Suprapubic skin (tissue), 4 donors: ENCODE results near the gene NEU4.

ENCODE experiments used
- CTCF ChIP-seq, 2 donors: fragments of 200-600 bp in 1 of 2; fragments of 450-650 bp in 1 of 2; sonication (generic) in 1 of 2; IDR thresholded peaks; one replicate each; pipeline ENCODE4 v1.5.1; 2016 to 2019; ENCODE audit warnings: antibody characterized with exemption in 2 of 2, mild to moderate bottlenecking in 1 of 2, moderate library complexity in 1 of 2
- POLR2A ChIP-seq, 2 donors: fragments of 450-650 bp; IDR thresholded peaks; one replicate each; pipeline ENCODE4 v1.6.1; 2017; ENCODE audit warnings: antibody characterized with exemption in 2 of 2, mild to moderate bottlenecking in 2 of 2, moderate library complexity in 2 of 2
- POLR2AphosphoS5 ChIP-seq, 3 donors: sonication (generic); formaldehyde crosslinking; IDR thresholded peaks; one replicate each; pipeline ENCODE4 v1.6.1; 2017; ENCODE audit warnings: antibody characterized with exemption in 3 of 3

- TF ChIP-seq POLR2A (IDR thresholded peaks at IDR 0.05) (no peak), CTCF (IDR thresholded peaks at IDR 0.05) (no peak), POLR2AphosphoS5 (IDR thresholded peaks at IDR 0.05) (no peak)
Measured at GRCh38 chr2:241770936-241771285, 38.1 kb upstream of the NEU4 start.
